Mesendoderm (in vitro differentiated cells): ENCODE measurements around the gene LIF.

Experiments
- DNase-seq: peaks from one replicate; pipeline ENCODE4 v3.0.0; 2013
- H2AK5ac ChIP-seq: 2 replicates; pipeline ENCODE4 v1.6.1; 2013; ENCODE audit warnings: low read length, inconsistent platforms
- H2BK120ac ChIP-seq: 2 replicates; pipeline ENCODE4 v1.6.1; 2013; ENCODE audit warnings: low read depth, mild to moderate bottlenecking, low read length, moderate library complexity, mixed read lengths
- H2BK15ac ChIP-seq: replicated peaks from 2 replicates; pipeline ENCODE4 v1.6.1; 2013; ENCODE audit warnings: low read depth, mild to moderate bottlenecking, moderate library complexity
- H2BK5ac ChIP-seq: 2 replicates; pipeline ENCODE4 v1.6.1; 2013; ENCODE audit warnings: low read length, inconsistent platforms
- H3K18ac ChIP-seq: 2 replicates; pipeline ENCODE4 v1.6.1; 2013; ENCODE audit warnings: mild to moderate bottlenecking, low read length, mixed read lengths
- H3K23ac ChIP-seq: one replicate; pipeline ENCODE4 v1.6.1; 2013; ENCODE audit warnings: low read length
- H3K27ac ChIP-seq: 2 replicates; pipeline ENCODE4 v1.5.1; 2013; ENCODE audit warnings: low read depth, mild to moderate bottlenecking, inconsistent platforms, low read length, moderate library complexity
- H3K27me3 ChIP-seq: 2 replicates; pipeline ENCODE4 v1.6.1; 2013; ENCODE audit warnings: low read length, control low read depth, mild to moderate bottlenecking, inconsistent platforms; ENCODE audit not compliant: insufficient read depth, poor library complexity
- H3K36me3 ChIP-seq: 2 replicates; pipeline ENCODE4 v1.6.1; 2013; ENCODE audit warnings: low read length, inconsistent platforms; ENCODE audit not compliant: control insufficient read depth, insufficient read depth
- H3K4ac ChIP-seq: one replicate; pipeline ENCODE4 v1.6.1; 2013; ENCODE audit warnings: low read depth, mild to moderate bottlenecking, low read length, moderate library complexity
- H3K4me1 ChIP-seq: 2 replicates; pipeline ENCODE4 v1.6.1; 2013; ENCODE audit warnings: low read depth, low read length, inconsistent platforms; ENCODE audit not compliant: control insufficient read depth
- H3K4me2 ChIP-seq: 2 replicates; pipeline ENCODE4 v1.6.1; 2013; ENCODE audit warnings: low read length
- H3K4me3 ChIP-seq: 2 replicates; pipeline ENCODE4 v1.5.1; 2013; ENCODE audit warnings: mild to moderate bottlenecking, low read length
- H3K56ac ChIP-seq: one replicate; pipeline ENCODE4 v1.6.1; 2013; ENCODE audit warnings: low read length
- H3K79me1 ChIP-seq: 2 replicates; pipeline ENCODE4 v1.6.1; 2013; ENCODE audit warnings: low read length, inconsistent platforms
- H3K79me2 ChIP-seq: 2 replicates; pipeline ENCODE4 v1.6.1; 2013; ENCODE audit warnings: mild to moderate bottlenecking, low read length; ENCODE audit not compliant: control insufficient read depth, insufficient read depth
- H3K9ac ChIP-seq: 2 replicates; pipeline ENCODE4 v1.6.1; 2013; ENCODE audit warnings: low read length, inconsistent platforms
- H4K5ac ChIP-seq: one replicate; pipeline ENCODE4 v1.6.1; 2013; ENCODE audit warnings: low read length
- H4K8ac ChIP-seq: one replicate; pipeline ENCODE4 v1.6.1; 2013; ENCODE audit warnings: low read depth, mild to moderate bottlenecking, control low read depth, low read length, moderate library complexity
- WGBS: extraction: QIAGEN DNeasy Blood & Tissue Kit; methylation state at CpG from one replicate; pipeline ENCODE4 v1.1.7; 2013; ENCODE audit warnings: low lambda C conversion rate, missing lambda C conversion rate; ENCODE audit not compliant: insufficient coverage; ENCODE audit errors: extremely low coverage; 5-methylcytosine and 5-hydroxymethylcytosine counted together

LIF gene

DNA sequence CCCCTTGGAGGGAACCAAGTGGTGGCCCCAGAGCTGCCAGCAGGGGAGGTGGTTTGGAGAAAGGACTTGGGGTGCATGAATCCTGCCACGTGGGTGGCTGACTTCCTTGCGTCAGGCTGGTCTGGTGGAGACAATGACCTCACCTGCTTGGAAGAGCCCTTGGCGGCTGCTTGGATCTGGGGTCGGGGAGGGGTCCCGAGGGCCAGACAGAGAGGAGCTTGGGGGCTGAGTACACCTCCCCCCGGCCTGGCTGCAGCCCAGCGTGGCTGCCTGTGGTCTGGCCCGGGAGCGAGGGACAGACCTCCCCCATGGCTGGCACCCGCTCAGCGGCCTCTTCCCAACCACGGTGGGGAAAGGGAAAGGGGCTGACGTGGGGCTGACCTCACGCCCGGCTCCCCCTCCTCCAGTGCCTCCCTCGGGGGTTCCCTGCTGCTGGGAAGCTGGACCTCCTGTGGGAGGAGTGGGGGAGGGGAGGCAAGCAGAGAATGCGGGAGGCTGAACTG is 13.8 kb downstream of the LIF start:
- Histone ChIP-seq H3K4me1 (peaks cover 9% of the 10 kb centered on the region), H3K4ac (no peak overlapping the region), H3K4me3 (no peak overlapping the region), H3K23ac (no peak overlapping the region), H3K56ac (no peak overlapping the region), H3K4me2 (no peak overlapping the region), H4K5ac (no peak overlapping the region), H2BK120ac (no peak overlapping the region), H3K18ac (no peak overlapping the region), H2BK15ac (no peak overlapping the region), H3K36me3 (no peaks in the 10 kb centered on the region), H3K27ac (no peak overlapping the region), H3K79me1 (no peaks in the 10 kb centered on the region), H2AK5ac (no peak overlapping the region), H2BK5ac (no peak overlapping the region), H3K9ac (no peak overlapping the region), H3K27me3 (no peaks in the 10 kb centered on the region), H3K79me2 (no peaks in the 10 kb centered on the region), H4K8ac (no peak overlapping the region)
- peak; percentile 28 for DNase-seq
- no CpG with 5 or more reads among the region's 17 CpGs for WGBS

DNA sequence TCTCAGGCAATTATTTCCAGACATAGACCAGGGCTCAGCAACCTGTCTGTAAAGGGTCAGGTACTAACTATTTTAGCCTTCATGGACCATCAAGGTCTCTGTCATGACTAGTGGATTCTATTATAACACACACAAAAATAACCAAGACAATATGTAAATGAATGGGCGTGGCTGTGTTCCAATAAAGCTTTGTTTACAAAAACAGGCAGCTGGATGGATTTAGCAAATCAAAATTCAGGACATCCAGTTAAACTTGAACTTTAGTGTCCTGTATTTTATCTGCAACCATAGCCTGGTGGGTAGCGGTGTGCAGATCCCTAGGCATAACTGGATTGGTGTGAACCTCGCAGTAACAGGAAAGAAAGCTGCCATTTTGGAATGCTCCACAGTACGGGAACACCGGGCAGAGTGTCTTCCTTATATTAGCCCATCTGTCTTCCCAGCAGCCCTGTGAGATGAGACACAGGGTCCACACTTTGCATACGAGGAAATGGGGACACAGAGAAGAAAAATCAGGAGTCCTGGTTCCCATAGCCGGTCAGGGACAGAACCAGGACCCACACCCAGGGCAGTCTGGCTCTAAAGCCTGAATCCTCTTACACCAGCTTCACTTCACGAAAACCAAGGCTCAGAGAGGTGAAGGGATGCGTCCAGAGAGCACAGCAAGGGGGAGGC is 15.6 kb downstream of the LIF start:
- WGBS: no CpG with 5 or more reads among the region's 9 CpGs
- no peaks in the 10 kb centered on the region for H3K36me3 ChIP-seq
- H3K4me1 ChIP-seq: peaks cover 5% of the 10 kb centered on the region
- H3K4me3 ChIP-seq: no peak overlapping the region
- no peak overlapping the region for H4K8ac ChIP-seq
- H4K5ac ChIP-seq: no peak overlapping the region
- H3K27ac ChIP-seq: no peak overlapping the region
- H3K27me3 ChIP-seq: no peaks in the 10 kb centered on the region
- no peak overlapping the region for H2BK15ac ChIP-seq
- H3K79me2 ChIP-seq: no peaks in the 10 kb centered on the region
- H3K56ac ChIP-seq: peak overlapping the region; percentile 34
- no peak overlapping the region for H3K18ac ChIP-seq
- no peak overlapping the region for H3K9ac ChIP-seq
- H3K23ac ChIP-seq: no peak overlapping the region
- no peak for DNase-seq
- H3K4me2 ChIP-seq: no peak overlapping the region
- H3K4ac ChIP-seq: no peak overlapping the region
- H3K79me1 ChIP-seq: no peaks in the 10 kb centered on the region
- no peak overlapping the region for H2AK5ac ChIP-seq
- no peak overlapping the region for H2BK120ac ChIP-seq
- no peak overlapping the region for H2BK5ac ChIP-seq

DNA sequence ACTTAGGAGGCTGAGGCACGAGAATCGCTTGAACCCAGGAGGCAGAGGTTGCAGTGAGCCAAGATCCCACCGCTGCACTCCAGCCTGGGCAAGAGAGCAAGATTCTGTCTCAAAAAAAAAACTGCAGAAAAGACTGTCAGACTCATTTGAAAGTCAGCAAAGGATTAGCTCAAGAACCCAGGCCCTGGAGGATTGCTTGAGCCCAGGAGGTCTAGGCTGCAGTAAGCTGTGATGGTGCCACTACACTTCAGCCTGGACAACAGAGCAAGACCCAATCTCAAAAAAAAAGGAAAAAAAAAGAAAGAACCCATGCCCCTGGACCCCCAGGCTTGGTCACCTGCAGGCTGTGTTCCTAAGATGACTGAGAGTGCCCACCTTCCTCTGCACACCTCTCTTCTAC is 16.2 kb downstream of the LIF start:
- Histone ChIP-seq H3K27me3 (no peaks in the 10 kb centered on the region), H3K18ac (no peak overlapping the region), H3K79me2 (no peaks in the 10 kb centered on the region), H3K4me2 (no peak overlapping the region), H2BK5ac (no peak overlapping the region), H3K4me3 (no peak overlapping the region), H3K23ac (no peak overlapping the region), H3K4me1 (peaks cover 4% of the 10 kb centered on the region), H3K36me3 (no peaks in the 10 kb centered on the region), H3K56ac (no peak overlapping the region), H4K5ac (no peak overlapping the region), H3K79me1 (no peaks in the 10 kb centered on the region), H3K4ac (no peak overlapping the region), H3K9ac (no peak overlapping the region), H3K27ac (no peak overlapping the region), H2BK120ac (no peak overlapping the region), H2AK5ac (no peak overlapping the region), H2BK15ac (no peak overlapping the region), H4K8ac (no peak overlapping the region)
- DNase-seq: no peak
- WGBS: no CpG with 5 or more reads among the region's 3 CpGs

DNA sequence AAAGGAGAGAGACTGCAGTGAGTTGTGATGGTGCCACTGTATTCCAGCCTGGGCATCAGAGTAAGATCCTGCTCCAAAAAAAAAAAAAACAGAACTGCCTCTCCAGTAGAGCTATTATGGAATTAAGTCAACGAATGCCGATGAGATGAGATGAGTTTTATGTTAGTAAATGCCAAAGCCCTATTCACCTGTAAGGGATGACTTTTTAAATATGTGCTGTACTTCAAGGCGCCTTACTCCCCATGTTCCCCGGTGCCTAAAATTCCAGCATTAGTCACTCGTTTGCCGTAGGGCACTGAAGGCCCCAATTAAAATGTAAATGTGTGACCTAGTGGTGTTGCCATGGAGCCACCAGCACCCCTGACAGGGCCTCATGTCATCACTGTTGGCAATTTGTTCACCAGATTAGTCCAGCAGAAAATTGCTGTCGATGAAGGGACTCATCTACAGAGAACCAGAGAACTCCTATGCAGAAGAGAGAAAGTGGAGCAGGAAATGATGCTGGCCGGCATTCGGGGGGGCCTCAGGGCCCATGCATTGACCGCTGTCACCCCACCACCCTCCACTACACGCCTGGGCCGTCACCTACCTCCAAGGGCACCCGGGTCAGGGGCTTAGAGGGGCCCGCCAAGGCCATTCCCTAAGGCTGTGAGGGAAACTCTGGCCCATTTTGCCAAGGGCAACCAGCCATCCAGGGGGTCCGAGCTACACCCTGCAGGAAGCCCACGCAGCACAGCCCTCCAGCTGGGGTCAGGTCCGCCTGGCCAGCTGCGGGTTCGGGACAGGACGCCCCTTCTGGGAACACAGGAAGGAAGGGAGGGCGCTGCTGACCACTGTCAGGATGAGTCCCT is 17.8 kb downstream of the LIF start:
- no peak overlapping the region for H2BK5ac ChIP-seq
- H3K79me2 ChIP-seq: no peaks in the 10 kb centered on the region
- H2BK15ac ChIP-seq: no peak overlapping the region
- no peak overlapping the region for H3K4me2 ChIP-seq
- no peak overlapping the region for H3K4ac ChIP-seq
- no peak overlapping the region for H3K4me3 ChIP-seq
- H3K27ac ChIP-seq: no peak overlapping the region
- no CpG with 5 or more reads among the region's 21 CpGs for WGBS
- DNase-seq: peak; percentile 91
- no peaks in the 10 kb centered on the region for H3K79me1 ChIP-seq
- no peak overlapping the region for H3K9ac ChIP-seq
- no peaks in the 10 kb centered on the region for H3K36me3 ChIP-seq
- H3K56ac ChIP-seq: no peak overlapping the region
- H2BK120ac ChIP-seq: no peak overlapping the region
- no peak overlapping the region for H3K23ac ChIP-seq
- no peaks in the 10 kb centered on the region for H3K27me3 ChIP-seq
- H2AK5ac ChIP-seq: no peak overlapping the region
- no peak overlapping the region for H4K8ac ChIP-seq
- H3K4me1 ChIP-seq: peaks cover 2% of the 10 kb centered on the region
- no peak overlapping the region for H4K5ac ChIP-seq
- no peak overlapping the region for H3K18ac ChIP-seq

DNA sequence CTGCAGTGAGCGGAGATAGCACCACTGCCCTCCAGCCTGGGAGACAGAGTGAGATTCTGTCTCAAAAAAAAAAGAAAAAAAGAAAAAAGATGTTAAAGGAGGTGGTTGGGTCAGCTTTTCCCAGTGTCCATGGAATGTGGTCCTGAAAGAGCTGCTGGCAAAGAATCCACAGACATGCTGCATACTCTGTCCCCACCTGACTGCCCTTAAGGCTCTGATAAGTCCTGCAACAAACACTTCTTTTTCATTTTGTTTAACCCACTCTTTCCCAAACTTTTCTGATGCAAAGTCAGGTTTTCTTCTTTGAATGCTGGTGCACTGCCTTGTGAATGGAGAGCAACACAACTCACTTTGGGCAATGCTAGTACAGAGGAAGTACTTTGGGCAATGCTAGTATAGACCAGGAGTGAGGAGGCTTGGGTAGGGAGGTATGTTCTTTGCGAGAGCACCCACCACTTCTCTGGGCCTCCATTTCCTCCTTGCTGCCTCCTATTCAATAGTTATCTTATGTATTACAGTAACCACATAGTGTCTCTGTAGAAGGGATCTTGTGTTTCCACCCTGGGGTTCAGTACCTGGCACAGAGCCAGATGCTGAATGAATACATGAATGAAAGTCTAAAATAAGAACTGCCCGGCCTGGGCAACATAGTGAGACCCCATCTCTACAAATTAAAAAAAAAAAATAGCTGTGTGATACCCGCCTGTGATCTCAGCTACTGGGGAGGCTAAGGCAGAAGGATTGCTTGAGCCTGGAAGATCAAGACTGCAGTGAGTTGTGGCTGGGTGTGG is 18.9 kb downstream of the LIF start:
- no peak for DNase-seq
- Histone ChIP-seq H3K79me2 (no peaks in the 10 kb centered on the region), H3K23ac (no peak overlapping the region), H4K5ac (no peak overlapping the region), H3K4ac (no peak overlapping the region), H3K27ac (no peak overlapping the region), H2BK15ac (no peak overlapping the region), H2AK5ac (no peak overlapping the region), H3K4me2 (no peak overlapping the region), H3K4me3 (no peak overlapping the region), H3K56ac (no peak overlapping the region), H3K27me3 (no peaks in the 10 kb centered on the region), H3K18ac (no peak overlapping the region), H2BK120ac (no peak overlapping the region), H3K4me1 (peaks cover 2% of the 10 kb centered on the region), H3K36me3 (no peaks in the 10 kb centered on the region), H2BK5ac (no peak overlapping the region), H4K8ac (no peak overlapping the region), H3K79me1 (no peaks in the 10 kb centered on the region), H3K9ac (no peak overlapping the region)
- no CpG with 5 or more reads among the region's 4 CpGs for WGBS
